WI38 (cell line): Measurements from ENCODE around the gene NOL9.

Experiments used
- H3K4me3 ChIP-seq: 2 replicates; pipeline ENCODE4 v1.5.1; 2011; ENCODE audit warnings: low read depth, mild to moderate bottlenecking, control low read depth, low read length
- TF ChIP-seq, protein P1 (sequence below): IDR thresholded peaks from 2 replicates; pipeline ENCODE4 v1.5.1; 2012; ENCODE audit warnings: low read depth, mild to moderate bottlenecking, control low read depth, low read length

NOL9 gene

DNA sequence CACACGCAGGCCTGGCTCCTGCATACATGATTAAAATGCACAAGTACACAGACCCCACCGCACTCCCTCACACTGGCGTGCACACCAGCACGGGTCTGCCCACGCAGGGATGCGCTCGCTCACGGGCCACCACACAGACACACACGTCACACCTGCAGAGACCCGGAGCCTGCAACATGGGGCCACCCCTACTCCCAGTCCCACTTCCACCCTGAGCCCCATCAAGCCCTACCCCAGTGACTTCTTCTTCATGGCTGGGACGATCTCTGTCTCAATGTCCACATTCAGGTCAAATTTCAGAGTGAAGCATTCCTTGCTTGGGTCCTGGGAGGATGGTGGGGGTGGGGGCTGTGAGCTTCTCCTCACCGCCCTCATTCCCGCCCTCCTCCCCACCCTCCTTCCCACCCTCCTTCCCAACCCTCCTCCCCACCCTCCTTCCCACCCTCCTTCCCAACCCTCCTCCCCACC is 79.5 kb downstream of the NOL9 start:
- TF ChIP-seq, protein P1, sequence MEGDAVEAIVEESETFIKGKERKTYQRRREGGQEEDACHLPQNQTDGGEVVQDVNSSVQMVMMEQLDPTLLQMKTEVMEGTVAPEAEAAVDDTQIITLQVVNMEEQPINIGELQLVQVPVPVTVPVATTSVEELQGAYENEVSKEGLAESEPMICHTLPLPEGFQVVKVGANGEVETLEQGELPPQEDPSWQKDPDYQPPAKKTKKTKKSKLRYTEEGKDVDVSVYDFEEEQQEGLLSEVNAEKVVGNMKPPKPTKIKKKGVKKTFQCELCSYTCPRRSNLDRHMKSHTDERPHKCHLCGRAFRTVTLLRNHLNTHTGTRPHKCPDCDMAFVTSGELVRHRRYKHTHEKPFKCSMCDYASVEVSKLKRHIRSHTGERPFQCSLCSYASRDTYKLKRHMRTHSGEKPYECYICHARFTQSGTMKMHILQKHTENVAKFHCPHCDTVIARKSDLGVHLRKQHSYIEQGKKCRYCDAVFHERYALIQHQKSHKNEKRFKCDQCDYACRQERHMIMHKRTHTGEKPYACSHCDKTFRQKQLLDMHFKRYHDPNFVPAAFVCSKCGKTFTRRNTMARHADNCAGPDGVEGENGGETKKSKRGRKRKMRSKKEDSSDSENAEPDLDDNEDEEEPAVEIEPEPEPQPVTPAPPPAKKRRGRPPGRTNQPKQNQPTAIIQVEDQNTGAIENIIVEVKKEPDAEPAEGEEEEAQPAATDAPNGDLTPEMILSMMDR, result no peak
- H3K4me3 ChIP-seq, result no peak overlapping the region

- TF ChIP-seq, protein P1, result no peak
- H3K4me3 ChIP-seq, result no peak overlapping the region
Observed at GRCh38 chr1:6473974-6474814, 80.1 kb downstream of the NOL9 start.

GRCh38 chr1:6473156-6473555 is 81.2 kb downstream of the NOL9 start:
- TF ChIP-seq, protein P1, result no peak
- no peak overlapping the region for H3K4me3 ChIP-seq

- TF ChIP-seq, protein P1, result no peak
Observed at GRCh38 chr1:6472391-6472790, 81.9 kb downstream of the NOL9 start.

GRCh38 chr1:6471970-6472368 is 82.3 kb downstream of the NOL9 start:
- no peak overlapping the region for H3K4me3 ChIP-seq
- TF ChIP-seq, protein P1, result no peak

More at GRCh38 chr1:6472391-6472790, 81.9 kb downstream of the NOL9 start:
- H3K4me3 ChIP-seq, result no peak overlapping the region
